WERI-Rb-1 (cell line): ENCODE measurements around the gene ANKRD26.
"Not testable (repeated sequence)": the region's sequence is repeated elsewhere in the genome, so short reads cannot be mapped to it uniquely, and the experiment has no call there.

ENCODE experiments used
- DNase-seq: peaks from one replicate; pipeline ENCODE4 v3.0.0-alpha.2; 2020
- H3K27ac ChIP-seq: fragments of 250-450 bp; sonication (Bioruptor Pico); 2 replicates; pipeline ENCODE4 v1.5.1; 2020; ENCODE audit warnings: mild to moderate bottlenecking, moderate library complexity
- H3K27me3 ChIP-seq: fragments of 250-450 bp; sonication (Bioruptor Pico); 2 replicates; pipeline ENCODE4 v1.5.1; 2021; ENCODE audit warnings: mild to moderate bottlenecking, low read depth, moderate library complexity; ENCODE audit not compliant: insufficient read depth, severe bottlenecking
- H3K36me3 ChIP-seq: fragments of 250-450 bp; sonication (Bioruptor Pico); 2 replicates; pipeline ENCODE4 v1.5.1; 2020; ENCODE audit warnings: mild to moderate bottlenecking, moderate library complexity
- H3K4me3 ChIP-seq: 2 replicates; pipeline ENCODE4 v1.5.1; 2011; ENCODE audit warnings: low read depth, mild to moderate bottlenecking, control low read depth, low read length
- H3K9me3 ChIP-seq: fragments of 250-450 bp; sonication (Bioruptor Pico); 2 replicates; pipeline ENCODE4 v1.5.1; 2021; ENCODE audit warnings: mild to moderate bottlenecking, moderate library complexity; ENCODE audit not compliant: severe bottlenecking
- CTCF ChIP-seq: IDR thresholded peaks from 2 replicates; pipeline ENCODE4 v1.5.1; 2011; ENCODE audit warnings: low read depth, mild to moderate bottlenecking, control low read depth, inconsistent platforms, low read length

ANKRD26 gene

DNA sequence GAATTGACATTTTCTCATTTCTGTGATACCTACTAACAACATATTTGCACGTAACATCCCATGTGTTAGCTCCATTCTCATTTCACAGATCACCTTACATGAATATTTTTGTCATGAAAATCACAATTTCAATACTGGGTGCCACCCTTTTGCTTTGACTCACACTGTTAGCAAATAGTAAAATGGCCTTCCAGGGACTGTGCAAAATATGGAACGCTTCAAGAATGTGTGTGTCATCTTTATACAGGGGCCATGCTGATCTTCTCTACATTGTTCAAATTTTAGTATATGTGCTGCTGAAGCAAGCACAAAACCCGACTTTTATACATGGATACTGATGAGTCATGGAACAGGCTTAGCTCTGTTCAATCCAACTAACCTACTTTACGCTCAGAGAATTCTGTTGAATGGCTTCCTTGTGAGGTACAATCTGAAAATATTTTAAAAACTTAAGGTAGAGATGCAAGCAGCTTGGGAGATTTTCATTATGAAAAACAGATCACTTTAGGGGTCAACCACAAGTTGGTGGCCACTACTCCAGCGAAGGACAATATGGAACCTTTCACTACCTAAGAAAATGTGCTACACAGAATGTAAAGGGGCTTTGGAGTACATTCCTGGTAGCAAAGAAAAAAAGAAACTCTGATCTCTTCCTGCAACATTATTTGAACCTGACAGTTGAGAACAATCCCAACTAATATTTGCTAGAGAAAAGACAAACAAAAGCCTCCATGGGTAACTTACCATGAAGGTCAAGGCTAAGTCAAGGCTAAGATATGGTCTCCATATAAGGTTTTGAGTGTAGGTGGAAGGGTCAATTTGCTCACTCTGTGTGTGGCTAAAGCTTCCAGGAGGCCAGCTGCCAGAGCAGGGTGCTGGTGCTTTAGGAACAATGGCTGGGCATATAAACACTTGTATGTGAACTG, 11.9 kb downstream of the ANKRD26 start:
- H3K27ac ChIP-seq, result no peak overlapping the region
- no peaks in the 10 kb centered on the region for H3K9me3 ChIP-seq
- no peak overlapping the region for H3K4me3 ChIP-seq
- no peaks in the 10 kb centered on the region; the same call in 1 of the 2 replicates for H3K36me3 ChIP-seq
- no peaks in the 10 kb centered on the region for H3K27me3 ChIP-seq
- TF ChIP-seq CTCF, result no peak
- DNase-seq, result no peak

GRCh38 chr10:27072436-27073114, 27.7 kb downstream of the ANKRD26 start:
- TF ChIP-seq CTCF, result peak; percentile 19; the same call in 1 of the 2 replicates
- no peak for DNase-seq
- Histone ChIP-seq H3K27me3 (no peaks in the 10 kb centered on the region), H3K4me3 (no peak overlapping the region), H3K9me3 (no peaks in the 10 kb centered on the region), H3K27ac (no peak overlapping the region), H3K36me3 (peaks cover 5% of the 10 kb centered on the region)

- Histone ChIP-seq H3K27me3 (no peaks in the 10 kb centered on the region), H3K36me3 (no peaks in the 10 kb centered on the region; the same call in 1 of the 2 replicates), H3K4me3 (no peak overlapping the region), H3K27ac (no peak overlapping the region), H3K9me3 (no peaks in the 10 kb centered on the region)
- no peak for DNase-seq
- no peak for TF ChIP-seq CTCF
Observed at GRCh38 chr10:27068217-27068891, 31.9 kb downstream of the ANKRD26 start.

DNA sequence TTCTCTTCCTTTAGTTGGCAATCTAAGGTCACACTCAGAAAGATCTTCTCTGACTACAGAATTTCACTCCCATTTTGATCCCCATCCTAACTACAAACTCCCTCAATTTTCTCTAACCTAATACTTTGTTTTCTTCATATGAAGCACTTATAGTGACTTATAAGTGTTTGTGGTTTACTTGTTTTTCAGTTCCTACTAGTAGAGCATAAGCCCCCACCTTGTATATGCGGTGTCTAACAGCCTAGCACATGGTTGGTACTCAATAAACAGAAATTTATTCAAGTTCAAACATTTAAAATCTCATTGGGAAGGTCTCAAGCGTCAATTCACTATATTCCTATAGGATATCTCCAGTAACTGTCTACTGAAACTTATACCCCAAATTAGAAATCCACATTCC, 35.2 kb downstream of the ANKRD26 start:
- TF ChIP-seq CTCF, result no peak
- no peak for DNase-seq
- Histone ChIP-seq H3K27ac (no peak overlapping the region), H3K9me3 (no peaks in the 10 kb centered on the region), H3K4me3 (no peak overlapping the region), H3K27me3 (no peaks in the 10 kb centered on the region), H3K36me3 (no peaks in the 10 kb centered on the region; the same call in 1 of the 2 replicates)

DNA sequence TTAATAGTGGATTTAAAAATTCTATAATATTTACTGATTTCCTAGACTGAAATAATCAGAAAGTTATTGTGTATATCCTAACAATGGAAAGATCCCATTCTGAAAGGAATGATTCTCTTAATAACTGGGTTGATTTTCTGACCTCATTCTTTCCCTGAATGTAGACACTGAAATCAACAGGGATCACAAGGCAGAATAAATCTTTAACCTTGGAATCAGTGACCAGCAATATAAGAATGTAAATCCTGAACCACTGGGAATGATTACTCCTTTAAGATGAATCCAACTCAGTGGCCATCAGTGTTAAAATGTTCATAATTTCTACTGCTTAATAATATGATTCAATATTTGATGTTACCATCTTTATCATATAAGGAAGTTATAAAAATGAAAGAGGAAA, 47.6 kb downstream of the ANKRD26 start:
- Histone ChIP-seq H3K27me3 (no peaks in the 10 kb centered on the region), H3K4me3 (no peak overlapping the region), H3K36me3 (no peaks in the 10 kb centered on the region), H3K9me3 (no peaks in the 10 kb centered on the region), H3K27ac (no peak overlapping the region)
- DNase-seq, result no peak
- TF ChIP-seq CTCF, result no peak

DNA sequence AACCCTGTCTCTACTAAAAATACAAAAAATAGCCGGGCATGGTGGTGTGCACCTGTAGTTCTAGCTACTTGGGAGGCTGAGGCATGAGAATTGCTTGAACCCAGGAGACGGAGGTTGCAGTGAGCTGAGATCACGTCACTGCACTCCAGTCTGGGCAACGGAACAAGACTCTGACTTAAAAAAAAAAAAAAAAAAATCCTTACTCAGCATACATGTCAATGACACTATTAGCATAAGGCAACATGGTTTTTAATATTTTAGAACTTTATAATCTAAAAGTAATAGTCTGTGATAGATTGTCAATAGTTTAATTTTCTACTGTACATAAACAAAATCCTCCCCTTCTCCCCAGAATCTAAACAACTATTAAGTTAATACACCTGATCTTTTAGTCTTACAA, 55.0 kb downstream of the ANKRD26 start:
- not testable (repeated sequence) for H3K27ac ChIP-seq, H3K27me3 ChIP-seq, DNase-seq, H3K9me3 ChIP-seq, H3K4me3 ChIP-seq, H3K36me3 ChIP-seq
